ENCODE measurements around the gene BTN1A1. TPM values are rescaled to one million over a fixed set of nuclear protein-coding genes. Genes with fewer than 3 reads are reported as not detected.
"Not testable (repeated sequence)": the region's sequence is repeated elsewhere in the genome, so short reads cannot be mapped to it uniquely, and the experiment has no call there.

BTN1A1 gene
- total and polyA plus RNA-seq, 12 donors, result not detected

DNA sequence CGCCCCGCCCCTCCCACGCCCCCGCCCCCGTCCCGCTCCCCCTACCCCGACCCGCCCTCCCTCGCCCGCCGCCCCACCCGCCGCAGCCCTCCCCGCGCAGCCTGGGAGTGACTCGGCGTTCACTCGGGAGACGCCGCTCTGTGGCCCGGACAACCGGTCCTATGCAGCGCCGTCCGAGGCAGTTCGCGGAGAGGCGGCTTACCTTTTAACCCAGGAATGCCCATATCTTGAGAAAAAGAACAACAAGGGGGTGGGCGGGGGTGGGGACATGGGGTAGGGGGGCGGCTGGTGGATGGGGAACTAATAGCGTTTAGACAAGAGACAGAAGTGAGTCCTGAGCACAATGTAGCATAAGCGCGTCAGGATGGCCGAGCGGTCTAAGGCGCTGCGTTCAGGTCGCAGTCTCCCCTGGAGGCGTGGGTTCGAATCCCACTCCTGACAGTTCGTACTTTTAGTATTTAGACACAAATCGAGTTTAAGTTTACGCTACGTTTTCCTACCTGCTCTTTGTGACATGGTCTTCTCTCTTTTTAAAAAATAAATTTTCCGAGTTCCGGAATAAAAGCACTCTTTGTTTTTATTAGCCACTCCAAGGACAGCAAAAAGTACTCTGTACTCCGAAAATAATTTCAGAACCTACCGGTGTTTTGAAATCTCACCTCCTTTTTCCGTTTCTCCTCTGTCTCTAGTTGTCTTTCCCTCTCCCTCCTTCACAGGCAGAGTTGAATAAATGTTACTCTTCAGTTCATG lies 20.9 kb downstream of the BTN1A1 start:
- Histone ChIP-seq H3K4me1 (peaks cover 0 to 39% (median 12%) of the 10 kb centered on the region in 9 donors), H3K4me3 (peak overlapping the region; percentile 28 to 70 (median 58)), H3K27ac (peak overlapping the region; percentile 86 to 99 (median 95)), H3K9me3 (no peaks in the 10 kb centered on the region), H3K36me3 (no peaks in the 10 kb centered on the region), H3K27me3 (no peaks in the 10 kb centered on the region)
- TF ChIP-seq, protein P1, sequence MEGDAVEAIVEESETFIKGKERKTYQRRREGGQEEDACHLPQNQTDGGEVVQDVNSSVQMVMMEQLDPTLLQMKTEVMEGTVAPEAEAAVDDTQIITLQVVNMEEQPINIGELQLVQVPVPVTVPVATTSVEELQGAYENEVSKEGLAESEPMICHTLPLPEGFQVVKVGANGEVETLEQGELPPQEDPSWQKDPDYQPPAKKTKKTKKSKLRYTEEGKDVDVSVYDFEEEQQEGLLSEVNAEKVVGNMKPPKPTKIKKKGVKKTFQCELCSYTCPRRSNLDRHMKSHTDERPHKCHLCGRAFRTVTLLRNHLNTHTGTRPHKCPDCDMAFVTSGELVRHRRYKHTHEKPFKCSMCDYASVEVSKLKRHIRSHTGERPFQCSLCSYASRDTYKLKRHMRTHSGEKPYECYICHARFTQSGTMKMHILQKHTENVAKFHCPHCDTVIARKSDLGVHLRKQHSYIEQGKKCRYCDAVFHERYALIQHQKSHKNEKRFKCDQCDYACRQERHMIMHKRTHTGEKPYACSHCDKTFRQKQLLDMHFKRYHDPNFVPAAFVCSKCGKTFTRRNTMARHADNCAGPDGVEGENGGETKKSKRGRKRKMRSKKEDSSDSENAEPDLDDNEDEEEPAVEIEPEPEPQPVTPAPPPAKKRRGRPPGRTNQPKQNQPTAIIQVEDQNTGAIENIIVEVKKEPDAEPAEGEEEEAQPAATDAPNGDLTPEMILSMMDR (IDR thresholded peaks at IDR 0.05), result no peak
- intact Hi-C loops (cut with DNase I), result loop anchor here in 7 of 10 donors (1.0 to 10.0 kb wide), 7 partner anchors 16 to 176 kb away; no protein-coding TSS in a partner anchor
- DNase-seq (peak; percentile 89 to 90), ATAC-seq (peak; percentile 85 to 97 (median 92))
- WGBS, 2 donors, result 0 to 1% methylated on average over 41 to 49 of the region's 49 CpGs

DNA sequence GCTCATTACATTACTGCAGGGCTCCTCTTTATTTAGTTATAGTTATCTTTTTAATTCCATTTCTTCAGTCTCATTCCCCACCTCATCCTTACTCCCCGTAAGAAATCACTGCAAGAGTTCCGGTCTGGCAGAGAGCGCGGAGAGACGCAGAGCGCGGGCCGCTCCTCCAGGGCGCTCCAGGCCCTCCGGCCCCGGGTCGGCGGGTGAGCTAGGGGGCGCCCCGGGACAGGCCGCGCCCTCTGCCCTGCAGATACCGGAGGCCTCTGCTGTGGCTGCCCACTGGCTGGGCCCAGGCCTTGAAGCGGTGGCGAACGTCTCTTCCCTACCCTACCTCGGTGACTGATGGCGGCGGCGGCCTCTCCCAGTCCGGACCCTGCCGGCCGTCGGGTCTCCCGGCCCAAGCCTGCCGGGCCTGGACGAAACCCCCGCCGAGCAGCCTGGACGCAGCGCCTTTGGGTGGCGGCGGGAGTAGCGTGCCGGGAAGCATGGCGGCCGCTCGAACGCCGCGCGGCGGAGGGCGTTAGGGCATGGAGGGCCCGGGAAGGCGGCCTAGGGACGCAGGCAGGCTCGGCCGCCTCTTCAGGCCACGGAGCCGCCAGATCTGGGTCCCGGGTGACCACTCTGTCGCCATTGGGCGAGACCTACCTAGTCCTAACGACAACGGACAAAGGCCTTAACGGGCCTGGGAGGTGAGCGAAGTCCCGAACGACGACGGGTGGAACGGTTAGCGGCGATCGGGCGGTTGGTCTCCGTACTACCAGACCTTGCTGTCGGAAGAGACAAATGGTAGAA lies 21.7 kb downstream of the BTN1A1 start:
- Histone ChIP-seq H3K4me3 (peak overlapping the region; percentile 28 to 70 (median 58)), H3K4me1 (peaks cover 0 to 42% (median 12%) of the 10 kb centered on the region in 9 donors), H3K9me3 (no peaks in the 10 kb centered on the region), H3K27ac (peak overlapping the region; percentile 86 to 99 (median 95)), H3K36me3 (no peaks in the 10 kb centered on the region), H3K27me3 (no peaks in the 10 kb centered on the region)
- DNase-seq, result peak; percentile 81 to 86
- intact Hi-C loops (cut with DNase I), result loop anchor here in 7 of 10 donors (1.0 to 10.0 kb wide), 7 partner anchors 15 to 177 kb away; no protein-coding TSS in a partner anchor
- peak; percentile 92 to 97 (median 94) for ATAC-seq
- TF ChIP-seq, protein P1 (IDR thresholded peaks at IDR 0.05), result peak; percentile 6 to 79 (median 48)
- WGBS, 2 donors, result 3 to 9% methylated on average over 74 of the region's 74 CpGs

DNA sequence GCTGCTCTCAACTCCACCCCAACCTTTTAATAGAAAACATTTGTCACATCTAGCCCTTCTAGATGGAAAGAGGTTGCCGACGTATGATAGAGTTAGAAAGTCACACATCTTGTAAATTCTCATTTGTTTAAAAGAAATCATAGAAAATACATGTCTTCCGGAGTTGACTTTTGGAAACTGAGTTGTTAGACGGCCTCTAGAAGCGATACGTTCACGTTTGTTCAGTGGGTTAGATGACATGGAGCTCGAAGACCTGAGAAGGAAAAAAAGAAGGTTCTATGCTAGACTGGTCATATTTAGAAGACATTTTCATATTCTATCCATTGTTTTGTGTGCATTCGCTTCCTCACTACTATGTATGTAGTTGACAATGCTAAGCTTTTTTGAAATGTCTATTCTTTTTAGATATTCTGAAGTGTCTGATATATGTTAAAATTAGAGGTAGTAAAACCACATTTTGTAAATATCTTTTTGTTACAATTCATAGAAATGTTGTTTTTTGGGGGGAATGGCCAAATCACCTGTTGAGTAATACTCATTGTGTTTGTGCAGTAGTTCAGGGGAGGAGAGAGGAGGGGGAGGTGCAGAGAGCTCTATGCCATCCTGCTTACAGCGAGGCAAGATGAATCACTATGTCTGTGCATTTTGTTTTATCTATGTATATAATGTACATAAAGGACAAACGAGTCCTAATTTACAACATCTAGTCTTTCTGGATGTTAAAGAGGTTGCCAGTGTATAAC lies 22.6 kb downstream of the BTN1A1 start:
- Histone ChIP-seq H3K4me1 (peaks cover 0 to 42% (median 12%) of the 10 kb centered on the region in 9 donors), H3K4me3 (peak overlapping the region in 9 of 10 donors; percentile 42 to 70 (median 58)), H3K27ac (peak overlapping the region in 9 of 10 donors; percentile 90 to 99 (median 95))
- not testable (repeated sequence) for H3K9me3 ChIP-seq, H3K36me3 ChIP-seq, H3K27me3 ChIP-seq, DNase-seq, ATAC-seq
- intact Hi-C loops (cut with DNase I), result loop anchor here in 4 of 10 donors (5.0 to 10.0 kb wide), 3 partner anchors 45 to 178 kb away; no protein-coding TSS in a partner anchor
- 81 to 83% methylated on average over 11 of the region's 11 CpGs for WGBS, 2 donors

DNA sequence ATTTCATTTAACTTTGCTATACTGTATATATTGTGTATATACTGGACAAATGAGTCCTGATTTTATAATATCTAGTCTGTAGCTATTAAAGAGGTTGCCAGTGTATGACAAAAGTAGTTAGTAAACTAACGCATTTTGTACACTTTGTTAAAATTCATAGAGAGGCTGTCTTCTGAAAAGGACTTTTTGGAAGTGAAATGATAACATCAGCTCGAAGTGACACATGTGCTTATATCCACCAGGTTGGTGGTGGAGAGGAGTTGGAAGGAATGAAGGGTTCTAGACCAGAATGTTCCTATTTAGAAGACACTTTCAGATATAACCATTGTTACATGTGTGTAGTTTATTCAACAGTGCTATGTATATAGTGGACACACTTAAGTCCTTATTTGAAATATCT lies 24.2 kb downstream of the BTN1A1 start:
- ATAC-seq, H3K27me3 ChIP-seq, DNase-seq, H3K27ac ChIP-seq, H3K36me3 ChIP-seq, H3K9me3 ChIP-seq, H3K4me3 ChIP-seq: not testable (repeated sequence)
- intact Hi-C loops (cut with DNase I), result loop anchor here in 4 of 10 donors (5.0 to 10.0 kb wide), 3 partner anchors 43 to 180 kb away; no protein-coding TSS in a partner anchor
- 96 to 99% methylated on average over 2 of the region's 2 CpGs for WGBS, 2 donors
- H3K4me1 ChIP-seq, result peaks cover 0 to 42% (median 12%) of the 10 kb centered on the region in 9 donors
